SKM-1 treated with dmso at 0.1 percent for 144 hours (cell line): ENCODE measurements around the gene ABHD13.
"Not testable (repeated sequence)": the region's sequence is repeated elsewhere in the genome, so short reads cannot be mapped to it uniquely, and the experiment has no call there.

Experiments used
- DNase-seq: peaks from one replicate; lab custom pipeline; 2025; ENCODE audit not compliant: unreplicated experiment; lab: John Stamatoyannopoulos, UW

The ABHD13 gene

DNA sequence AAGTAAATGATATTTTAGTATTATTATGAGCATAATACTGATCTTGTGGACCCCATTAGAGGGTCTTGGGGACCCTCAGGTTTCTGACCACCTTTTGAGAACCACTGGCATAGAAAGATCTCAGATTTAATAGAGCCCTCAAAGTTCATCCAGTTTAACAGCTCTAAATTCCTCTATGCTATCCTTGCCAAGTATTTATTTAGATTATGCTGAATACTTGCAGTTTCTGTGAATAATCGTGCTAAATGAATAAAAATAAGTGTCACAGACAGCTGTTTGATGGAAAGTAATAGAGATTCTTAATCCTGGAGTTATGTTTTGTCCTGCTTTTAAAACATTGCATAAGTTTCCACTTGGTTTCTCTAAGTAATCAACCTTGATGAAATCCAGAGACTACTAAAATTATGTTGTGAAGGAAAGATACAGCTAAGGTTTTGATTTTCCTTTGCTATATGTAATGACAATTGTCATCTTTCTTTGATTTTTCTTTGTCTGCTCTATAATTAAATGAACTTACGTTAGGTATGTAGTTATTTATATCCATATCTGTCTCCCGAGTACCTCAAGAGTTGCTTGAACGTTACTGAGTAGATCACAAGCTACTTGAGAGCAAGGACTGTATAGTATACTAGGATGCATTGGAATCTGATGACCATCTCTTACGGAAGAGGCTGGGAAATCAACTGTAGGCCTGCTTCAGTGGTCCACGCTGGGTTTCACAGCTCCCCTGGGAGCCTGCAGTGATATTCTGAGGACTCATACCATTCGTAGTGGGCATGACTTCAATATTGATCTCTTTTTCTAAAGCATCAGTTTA, 5.7 kb downstream of the ABHD13 start:
- no peak for DNase-seq

DNA sequence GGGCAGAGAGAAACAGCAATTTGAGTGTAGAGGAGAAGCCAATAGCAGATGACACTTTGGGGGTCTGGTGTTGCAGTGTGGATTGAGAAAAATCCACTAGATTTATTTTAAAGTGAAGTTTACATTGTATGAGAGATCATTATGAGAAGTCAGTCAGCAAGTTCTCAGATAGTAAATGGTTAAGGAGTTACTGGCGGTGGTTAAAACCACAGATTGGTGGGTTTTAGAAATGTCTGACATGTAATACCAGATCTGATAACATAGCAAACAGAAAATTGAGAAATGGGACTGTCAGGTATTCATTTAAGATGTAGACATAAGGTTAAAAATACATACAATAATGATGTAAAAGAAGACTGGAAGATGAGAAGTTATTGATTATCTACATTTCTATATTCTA, 7.2 kb downstream of the ABHD13 start:
- no peak for DNase-seq

DNA sequence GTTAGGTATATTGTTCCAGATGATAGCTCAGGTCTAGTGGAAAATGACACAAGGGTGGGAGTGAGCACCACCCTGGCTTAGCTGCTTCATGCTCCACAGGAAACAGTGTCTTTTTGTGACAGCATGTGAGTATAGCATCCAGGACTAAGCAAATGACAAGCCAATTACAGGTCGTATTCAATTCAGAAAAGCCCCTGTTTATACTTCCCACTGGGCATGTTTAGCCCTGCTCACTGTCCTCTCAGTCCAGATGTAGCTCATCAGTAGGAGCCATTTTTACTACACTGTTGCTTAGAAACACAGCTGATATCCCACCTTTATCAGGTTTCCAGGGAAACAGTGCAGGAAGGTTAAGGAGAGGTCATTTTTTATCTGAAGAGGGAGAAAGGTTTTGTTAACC, 8.0 kb downstream of the ABHD13 start:
- DNase-seq = no peak

DNA sequence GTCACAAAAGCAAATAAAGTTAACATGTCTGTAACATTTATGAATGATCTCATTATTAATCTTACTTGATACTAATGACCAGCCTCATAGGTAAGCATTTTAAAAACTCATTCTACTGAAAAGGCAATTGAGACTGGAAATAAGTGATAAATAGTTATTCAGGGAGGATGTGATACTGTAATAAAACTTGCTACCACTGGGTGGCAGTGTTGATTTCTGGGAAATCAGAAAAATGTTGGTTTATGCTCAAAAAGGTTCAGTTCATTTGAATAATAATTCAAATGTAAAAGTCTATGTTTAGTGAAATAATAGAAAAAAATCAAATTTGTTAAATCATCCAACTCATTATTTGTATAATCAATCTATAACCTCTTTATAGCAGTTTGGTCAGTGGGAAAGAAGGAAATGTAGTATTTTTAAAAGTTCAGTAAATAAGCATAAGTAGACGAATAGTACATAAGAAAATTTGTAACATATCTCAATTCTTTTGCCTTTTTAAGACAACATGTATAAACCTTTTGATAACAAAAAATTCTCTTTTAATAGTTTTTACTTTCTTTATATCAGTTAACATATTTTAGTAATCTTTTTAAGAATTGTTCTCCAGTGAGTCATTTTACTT, 9.6 kb downstream of the ABHD13 start:
- peak; percentile 24 for DNase-seq

DNA sequence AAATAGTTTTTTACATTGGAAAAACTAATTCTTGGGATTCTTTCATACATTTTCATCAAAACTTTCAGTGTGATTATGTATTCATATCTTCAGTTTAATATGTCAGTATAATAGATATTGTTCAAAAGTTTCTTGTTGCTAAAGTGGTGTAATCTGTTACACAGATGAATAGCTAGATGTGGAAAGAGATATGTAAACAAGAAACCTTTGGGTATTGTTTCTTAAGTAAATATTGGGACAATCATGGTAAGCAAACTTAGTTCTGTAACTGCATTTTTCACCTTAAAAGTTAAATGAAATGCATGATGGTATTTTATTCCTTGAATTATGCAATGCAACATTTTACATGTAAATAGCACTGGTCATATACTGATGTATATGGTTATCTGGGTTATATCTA, 12.2 kb downstream of the ABHD13 start:
- no peak for DNase-seq

DNA sequence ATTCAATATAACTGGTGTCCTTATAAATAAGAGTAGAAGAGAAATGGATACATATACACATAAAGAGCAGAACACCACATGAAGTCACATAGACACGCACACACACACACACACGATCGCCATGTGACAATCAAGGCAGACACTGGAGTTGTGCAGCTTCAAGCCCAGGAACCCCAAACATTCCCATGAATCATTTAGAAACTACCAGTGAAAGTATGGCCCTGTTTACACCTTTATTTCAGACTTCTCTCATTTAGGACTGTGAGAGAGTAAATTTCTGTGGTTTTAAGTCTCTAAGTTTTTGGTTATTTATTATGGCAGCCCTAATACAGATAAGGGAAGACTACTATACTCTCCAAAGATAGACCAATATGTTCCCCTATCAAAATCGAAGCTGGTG, 31.0 kb downstream of the ABHD13 start:
- DNase-seq = no peak

DNA sequence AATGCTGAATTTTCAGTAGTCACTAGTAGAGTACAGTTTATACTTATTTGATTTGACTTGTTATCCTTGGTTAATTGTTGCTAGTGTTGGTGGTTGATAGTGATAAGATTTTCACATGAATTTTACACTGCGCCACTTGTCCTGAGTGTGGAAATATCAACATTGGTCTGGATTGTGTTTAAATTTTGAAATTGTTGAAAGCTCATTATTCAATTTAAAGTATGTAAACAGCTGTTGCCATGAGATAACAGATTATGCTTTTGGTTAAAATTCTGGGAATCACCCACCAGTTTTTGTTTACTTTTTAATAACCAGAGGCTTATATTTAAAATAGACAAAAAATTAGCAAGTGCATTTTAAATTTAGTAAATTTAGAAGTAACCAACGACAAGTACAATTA, 39.1 kb downstream of the ABHD13 start:
- no peak for DNase-seq

DNA sequence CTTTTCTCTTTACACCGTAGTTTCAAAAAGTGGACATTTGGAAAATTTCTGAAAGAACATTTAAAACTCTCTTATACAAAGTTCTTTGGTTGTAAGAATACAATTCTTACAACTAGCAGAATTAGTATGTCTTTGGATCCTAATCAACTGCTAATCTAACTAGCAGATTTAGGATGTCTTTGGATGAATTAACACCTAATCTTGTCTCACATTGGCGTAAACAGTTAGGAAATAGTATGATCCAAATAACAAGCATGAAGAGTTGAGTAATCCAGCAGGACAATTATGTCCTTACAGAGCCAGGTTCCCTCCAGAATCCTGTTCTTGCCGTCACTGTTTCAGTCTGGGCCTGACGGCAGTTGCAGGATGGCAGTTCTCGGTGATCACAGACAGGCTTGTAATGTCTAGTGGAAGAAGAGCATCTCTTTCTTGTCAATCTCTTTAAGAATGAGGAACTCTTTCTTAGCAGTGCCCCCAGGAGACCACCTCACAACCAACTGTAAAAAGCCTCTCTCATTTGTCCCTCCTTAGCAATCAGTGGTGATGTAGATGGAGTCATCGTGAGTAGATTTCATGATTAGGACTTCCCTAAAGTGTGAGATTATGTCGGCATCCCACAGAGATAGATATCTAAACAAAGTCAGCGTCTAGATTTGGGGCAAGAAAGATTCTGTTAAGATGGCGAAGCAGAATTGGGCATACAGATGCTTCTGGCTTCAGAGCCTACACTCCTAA, 45.6 kb downstream of the ABHD13 start:
- no peak for DNase-seq

DNA sequence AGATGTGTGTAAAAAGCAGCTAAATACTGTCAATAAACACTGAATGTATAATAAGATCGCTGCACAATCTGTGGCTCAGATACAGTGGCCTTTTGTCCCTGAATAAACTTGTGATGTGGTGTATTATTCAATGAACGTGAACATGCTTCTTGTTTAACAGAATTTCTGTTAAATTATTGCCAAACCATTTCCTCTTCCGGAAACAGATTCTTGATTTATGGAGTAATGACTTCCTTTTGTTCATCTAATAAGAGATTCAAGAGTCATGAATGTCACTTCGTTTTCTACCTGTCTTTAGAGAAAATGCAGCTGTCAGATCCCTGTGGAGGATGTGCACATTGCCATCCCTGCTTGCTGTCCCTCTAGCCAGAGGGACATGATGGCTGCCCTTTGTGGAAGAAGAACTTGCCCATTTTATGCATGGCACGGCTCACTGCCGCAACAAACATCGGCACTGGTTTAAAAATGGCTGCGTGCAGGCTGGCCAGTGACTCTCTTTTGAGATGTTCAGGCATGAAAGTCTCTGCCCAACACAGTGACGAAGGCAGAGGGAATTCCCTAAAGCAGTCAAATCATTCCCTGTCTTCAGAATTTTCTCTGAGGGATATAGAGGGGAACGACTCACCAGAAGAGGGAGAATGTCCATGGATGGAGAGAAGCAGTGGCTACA, 48.3 kb downstream of the ABHD13 start:
- DNase-seq = peak; percentile 3

DNA sequence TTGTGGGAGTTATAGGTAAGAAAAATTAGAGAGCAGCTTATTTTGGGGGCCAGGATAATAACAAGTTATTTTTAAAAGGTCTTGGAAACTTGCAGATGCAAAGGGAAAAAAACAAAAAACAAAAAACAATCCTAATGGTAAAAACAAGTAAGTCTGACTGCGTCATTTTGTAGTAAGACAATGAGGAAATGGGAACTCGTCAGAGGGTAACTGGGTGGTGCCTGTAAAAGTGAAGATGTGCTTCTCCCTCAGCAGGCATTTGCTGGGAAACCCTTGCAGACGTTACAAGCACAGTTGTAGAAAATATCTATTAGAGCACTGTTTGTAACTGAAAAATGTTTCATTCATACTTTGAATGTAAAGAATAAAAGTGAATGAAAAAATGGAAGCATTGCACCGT, 49.2 kb downstream of the ABHD13 start:
- no peak for DNase-seq

DNA sequence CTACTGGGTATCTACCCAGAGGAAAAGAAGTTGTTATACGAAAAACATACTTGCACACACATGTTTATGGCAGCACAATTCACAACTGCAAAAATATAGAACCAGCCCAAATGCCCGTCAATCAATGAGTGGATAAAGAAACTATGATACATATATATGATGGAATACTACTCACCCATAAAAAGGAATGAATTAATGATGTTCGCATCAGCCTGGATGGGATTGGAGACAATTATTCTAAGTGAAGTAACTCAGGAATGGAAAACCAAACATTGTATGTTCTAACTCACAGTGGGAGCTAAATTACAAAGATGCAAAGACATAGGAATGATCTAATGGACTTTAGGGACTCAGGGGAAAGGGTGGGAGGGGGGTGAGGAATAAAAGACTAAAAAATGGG, 49.7 kb downstream of the ABHD13 start:
- not testable (repeated sequence) for DNase-seq

DNA sequence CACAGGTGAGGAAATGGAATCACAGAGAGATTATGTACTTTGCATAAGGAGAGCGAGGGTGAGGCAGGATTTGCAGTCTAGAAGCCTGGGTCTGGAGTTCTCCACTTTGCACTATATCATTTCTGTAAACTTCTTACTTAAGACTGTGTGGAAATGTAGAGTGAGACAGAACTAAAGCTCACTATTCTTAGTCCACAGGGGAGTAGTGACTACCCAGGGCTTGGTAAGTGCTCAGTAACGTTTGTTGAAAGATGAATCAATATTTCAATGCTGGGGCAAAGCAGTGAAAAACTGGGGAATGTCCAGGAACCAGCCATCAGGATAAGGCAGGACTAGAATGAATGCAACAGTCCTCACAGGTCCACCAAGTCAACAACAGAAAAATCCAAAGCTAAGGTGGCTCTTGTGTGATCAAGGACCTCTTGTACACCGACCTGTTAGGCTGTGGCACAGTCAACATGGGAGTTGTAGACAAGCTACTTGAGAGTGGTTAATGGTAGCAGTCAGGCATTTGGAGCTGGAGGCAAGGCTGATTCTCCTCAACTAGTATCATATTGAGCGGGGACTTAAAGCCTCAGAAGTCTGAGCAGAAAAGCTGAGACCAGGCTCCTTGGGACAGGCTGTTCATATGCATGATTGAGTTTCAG, 50.4 kb downstream of the ABHD13 start:
- no peak for DNase-seq

DNA sequence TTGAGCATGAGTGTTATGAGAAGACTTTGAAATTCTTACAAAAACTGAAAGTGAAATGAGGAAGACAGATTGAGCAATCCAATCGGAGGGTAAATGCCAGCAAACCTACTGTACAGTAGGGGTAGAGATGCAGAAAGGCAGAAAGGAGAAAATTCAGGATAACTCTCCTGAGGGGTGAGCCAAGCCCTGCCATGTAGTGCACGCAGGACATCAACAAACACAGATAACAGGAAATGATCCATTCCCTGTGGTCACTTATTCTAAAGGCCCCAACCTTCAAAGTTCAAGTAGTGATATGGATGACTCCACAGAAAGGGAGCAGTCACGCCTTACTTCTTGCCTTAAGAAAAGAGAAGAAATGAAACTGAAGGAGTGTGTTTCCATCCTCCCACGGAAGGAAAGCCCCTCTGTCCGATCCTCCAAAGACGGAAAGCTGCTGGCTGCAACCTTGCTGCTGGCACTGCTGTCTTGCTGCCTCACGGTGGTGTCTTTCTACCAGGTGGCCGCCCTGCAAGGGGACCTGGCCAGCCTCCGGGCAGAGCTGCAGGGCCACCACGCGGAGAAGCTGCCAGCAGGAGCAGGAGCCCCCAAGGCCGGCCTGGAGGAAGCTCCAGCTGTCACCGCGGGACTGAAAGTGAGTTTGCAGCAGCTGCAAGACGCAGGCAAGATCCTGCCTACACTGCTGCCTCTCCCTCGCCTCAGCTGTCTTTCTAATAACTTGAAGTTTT, 51.6 kb downstream of the ABHD13 start, which contains the start of gene TNFSF13B:
Gene TNFSF13B, plus strand, starts transcription at position 118 of the 728 bp plus-strand sequence. Its CDS starts 178 bp downstream, at position 296.
- peak; percentile 85 for DNase-seq

DNA sequence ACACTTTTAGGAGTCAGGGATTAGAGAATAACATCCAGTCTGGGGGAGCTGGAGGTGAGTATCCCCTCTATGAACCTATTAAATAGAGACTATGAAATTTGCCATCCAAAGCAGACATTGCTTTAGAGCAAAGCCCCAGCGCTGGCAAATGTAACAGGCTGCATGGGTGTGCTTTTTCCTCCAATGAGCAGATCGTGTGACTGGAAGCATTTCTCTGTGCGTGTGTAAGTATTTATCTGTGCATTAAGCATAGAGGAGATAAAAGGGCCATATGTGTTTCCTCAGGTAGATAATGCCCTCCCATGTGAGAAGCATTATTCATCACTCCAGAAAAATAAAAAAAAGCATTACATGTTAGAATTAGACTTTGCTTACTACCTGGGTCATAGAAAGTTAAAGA, 52.2 kb downstream of the ABHD13 start:
- no peak for DNase-seq

DNA sequence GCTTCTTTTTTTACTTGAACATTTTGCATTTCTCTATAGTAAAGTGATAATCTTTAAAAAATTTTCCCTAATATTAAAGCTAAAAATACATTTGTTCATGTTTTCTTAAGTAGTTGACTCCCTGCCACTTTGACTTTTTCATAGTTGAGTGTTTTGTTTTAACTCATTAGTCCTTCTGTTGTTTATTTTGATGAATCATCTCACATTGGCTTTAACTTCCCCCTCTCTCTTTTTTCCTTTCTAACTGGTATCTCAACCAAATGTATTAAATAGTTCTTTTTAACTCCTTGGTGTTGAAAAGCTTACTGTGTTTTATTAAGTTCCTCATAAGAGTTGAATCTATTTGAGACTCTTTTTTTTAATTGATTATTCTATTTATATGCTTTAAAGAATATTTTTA, 54.1 kb downstream of the ABHD13 start:
- DNase-seq = no peak

DNA sequence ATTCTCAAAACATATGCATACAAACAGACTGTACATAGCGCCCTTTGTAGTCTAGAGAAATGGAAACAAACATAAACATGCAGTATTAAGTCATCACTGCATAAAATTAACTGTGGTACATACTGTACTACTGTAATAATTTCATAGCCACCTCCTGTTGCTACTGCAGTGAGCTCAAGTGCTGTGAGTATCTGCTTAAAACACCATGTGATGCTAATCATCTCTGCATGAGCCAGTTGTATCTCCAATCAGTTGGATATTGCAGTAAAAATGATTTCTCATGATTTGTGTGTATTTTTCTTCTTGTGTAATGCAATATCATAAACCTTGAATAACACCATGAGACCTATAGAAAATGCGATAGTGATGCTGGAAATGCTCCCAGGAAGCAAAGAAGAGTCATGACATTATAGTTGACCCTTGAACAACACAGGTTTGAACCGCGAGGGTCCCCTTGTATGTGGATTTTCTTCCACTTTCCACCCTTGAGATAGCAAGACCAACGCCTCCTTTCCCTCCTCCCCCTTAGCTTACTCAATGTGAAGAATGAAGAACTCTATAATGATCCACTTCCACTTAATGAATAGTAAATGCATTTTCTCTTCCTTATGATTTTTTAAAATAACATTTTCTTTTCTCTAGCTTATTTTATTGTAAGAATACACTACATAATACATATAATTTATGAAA, 55.4 kb downstream of the ABHD13 start:
- DNase-seq = no peak

DNA sequence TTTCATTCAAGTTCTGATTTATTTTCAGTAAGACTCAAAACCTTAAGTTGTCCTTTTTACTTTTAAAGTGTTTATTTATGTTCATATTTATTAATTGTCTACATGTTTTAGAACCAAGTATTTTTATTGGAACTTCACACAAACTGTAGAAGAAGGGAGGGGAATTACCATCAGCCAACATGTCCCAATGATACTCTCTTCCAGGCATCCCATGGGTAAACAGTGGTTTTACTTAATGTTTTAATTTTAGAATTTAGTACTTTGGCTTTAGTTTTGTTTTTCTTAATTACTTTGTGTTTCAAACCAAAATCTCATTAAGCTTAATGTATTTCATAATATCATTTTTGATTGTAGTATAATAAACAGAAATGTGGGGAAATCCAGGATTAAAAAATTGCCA, 56.5 kb downstream of the ABHD13 start:
- DNase-seq = no peak

DNA sequence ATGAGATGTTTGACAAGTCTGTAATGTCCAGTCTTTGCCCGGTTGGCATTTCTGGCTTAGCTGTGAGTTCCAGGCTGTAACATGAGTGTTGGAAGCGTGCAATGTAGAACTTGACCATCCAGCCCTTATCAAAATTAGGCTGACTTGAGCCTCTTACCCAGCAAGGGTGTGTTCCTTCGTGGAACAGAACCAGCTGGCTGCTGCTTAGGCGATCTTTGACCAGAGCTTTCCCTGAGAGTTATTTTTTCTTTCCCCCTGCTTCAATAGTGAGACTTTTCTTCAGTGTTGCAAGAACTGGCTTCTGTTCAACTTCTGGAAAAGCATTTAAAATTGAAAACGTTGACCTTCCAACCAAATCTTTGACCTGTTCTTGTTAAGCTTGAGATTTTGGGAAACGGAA, 57.9 kb downstream of the ABHD13 start:
- no peak for DNase-seq

DNA sequence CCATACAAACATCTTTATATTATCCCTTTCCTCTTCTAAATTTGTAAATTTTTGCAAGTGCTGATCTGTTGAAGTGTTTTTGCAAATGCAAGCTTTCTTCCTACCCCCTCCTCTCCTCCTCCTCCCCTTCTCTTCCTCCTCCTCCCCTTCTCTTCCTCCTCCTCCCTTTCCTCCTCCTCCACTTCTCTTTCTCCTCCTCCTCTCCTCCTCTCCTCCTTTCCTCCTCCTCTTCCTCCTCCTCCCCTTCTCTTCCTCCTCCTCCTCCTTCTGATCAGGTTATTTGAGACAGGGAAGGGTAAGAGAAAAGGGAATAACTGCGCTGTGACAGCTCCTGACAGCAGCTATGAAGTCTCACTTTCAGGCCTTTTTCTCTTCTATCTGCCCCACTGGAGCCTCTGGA, 60.3 kb downstream of the ABHD13 start:
- DNase-seq = no peak

DNA sequence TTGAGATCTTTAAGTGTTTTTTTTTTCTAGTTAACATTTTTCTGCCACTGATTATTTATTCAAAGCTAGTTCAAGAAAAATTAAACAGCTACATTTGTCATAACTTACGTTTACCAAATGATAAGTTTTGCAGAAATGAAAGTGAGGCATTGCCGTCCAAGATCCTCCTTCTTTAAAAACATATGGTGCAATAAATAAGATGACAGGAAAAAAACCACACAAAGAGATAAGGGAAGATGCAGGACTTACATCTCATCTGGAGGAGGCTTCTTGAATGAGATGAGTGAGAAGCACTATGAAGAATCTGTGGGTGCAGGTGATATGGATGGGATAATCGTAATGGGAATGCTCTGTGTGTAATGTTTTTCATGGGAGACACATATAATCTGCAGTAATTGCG, 63.7 kb downstream of the ABHD13 start:
- DNase-seq = peak; percentile 49
